HG02623 (cell line): ENCODE results near the gene NUPR1.
"Not testable (repeated sequence)": the region's sequence is repeated elsewhere in the genome, so short reads cannot be mapped to it uniquely, and the experiment has no call there.

ENCODE experiments used
- ATAC-seq: cut with Tn5 transposase; IDR thresholded peaks from one replicate; pipeline ENCODE4 v1.9.1; 2021; ENCODE audit warnings: moderate library complexity; ENCODE audit not compliant: unreplicated experiment

The NUPR1 gene, protein sequence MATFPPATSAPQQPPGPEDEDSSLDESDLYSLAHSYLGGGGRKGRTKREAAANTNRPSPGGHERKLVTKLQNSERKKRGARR

DNA sequence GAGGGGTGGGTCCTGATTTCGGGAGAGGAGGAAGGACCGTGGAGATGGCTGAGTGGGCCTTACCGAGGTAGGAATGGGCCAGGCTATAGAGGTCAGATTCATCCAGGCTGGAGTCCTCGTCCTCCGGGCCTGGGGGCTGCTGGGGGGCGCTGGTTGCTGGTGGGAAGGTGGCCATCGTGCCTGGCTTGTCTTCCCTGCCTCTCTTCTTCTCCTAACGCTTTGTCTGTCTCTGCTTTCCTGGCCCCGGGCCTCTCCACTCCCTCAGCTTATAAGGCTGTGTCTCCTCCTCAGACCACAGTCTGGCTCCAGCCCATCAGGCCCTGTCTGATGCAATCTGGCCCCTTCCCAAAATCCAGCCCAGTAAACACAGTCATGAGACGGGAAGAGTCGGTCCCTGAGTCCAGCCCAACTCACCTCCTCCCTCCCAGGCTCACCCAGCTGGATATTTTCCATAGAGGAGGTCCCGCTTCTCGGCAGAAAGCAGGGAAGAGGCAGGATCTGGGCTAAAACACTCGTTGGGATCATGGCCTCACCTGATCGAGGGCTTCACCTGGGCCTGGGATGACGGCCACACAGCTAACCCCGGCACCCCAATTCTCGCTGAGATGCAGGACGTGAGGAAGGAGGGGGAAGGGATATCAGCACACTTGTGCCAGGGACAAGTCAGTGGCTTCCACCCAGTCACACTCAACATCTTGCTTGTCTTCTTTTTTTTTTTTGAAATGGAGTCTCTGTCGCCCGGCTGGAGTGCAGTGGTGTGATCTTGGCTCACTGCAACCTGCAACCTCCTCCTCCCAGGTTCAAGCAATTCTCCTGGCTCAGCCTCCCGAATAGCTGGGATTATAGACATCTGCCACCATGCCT is at the start of gene NUPR1:
Gene NUPR1 (minus strand): TSS at position 242 of the 864 bp plus-strand sequence. CDS start 67 bp downstream, at position 175.
- no peak for ATAC-seq

DNA sequence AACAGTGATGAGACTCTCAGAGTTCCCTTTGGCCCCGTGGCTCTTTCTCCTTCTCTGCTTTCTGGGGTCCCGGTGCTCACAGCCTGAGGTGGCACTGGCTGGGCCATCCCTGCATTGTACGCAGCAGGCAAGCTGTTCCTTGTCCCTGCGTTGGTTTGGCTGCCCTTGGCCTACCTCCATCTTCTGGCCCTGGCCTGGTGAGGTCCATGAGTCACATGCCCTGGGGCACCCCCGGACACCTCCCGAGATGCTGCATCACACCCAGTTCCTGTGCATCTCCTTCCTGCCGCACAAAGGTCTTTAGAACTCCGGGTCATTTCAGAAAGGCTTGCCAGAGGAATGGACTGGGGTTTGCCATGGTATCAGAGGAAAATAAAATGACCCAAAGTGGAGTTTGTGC is 48.6 kb upstream of the NUPR1 start:
- ATAC-seq: no peak

DNA sequence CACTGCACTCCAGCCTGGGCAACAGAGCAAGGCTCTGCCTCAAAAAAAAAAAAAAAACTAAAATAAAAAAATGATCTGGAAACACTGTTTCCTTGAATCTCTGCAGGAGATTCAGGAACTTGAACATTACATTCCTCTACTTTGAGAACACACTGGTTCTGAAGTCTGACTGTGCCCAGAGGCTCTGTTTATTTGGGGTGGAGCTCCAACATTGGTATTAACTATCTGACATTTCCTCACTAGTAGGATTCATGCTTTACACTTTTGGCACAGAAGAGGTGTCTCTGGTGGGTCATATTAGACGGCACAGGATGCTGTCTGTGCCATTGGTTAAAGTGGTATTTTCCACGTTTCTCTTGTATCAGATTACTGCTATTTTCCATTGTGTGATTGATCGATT is 47.7 kb upstream of the NUPR1 start:
- no peak for ATAC-seq

DNA sequence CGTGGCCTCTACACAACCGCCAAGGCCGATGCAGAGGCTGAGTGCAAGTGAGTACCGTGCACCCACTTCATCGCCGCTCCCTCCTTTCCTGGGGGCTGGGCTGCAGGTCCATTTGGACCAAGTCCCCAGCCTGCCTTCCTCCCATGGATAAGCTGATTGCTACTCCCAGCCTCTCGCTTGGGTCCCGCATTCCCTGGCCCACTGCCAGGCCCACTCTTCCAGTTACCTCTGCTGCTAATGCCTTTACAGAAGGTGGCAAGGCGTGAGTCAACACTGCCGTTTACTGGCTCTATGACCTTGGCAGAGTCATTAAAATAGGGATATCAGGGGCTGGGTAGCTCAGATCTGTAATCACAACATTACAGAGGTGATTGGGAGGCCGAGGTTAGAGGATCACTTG is 46.9 kb upstream of the NUPR1 start:
- no peak for ATAC-seq

DNA sequence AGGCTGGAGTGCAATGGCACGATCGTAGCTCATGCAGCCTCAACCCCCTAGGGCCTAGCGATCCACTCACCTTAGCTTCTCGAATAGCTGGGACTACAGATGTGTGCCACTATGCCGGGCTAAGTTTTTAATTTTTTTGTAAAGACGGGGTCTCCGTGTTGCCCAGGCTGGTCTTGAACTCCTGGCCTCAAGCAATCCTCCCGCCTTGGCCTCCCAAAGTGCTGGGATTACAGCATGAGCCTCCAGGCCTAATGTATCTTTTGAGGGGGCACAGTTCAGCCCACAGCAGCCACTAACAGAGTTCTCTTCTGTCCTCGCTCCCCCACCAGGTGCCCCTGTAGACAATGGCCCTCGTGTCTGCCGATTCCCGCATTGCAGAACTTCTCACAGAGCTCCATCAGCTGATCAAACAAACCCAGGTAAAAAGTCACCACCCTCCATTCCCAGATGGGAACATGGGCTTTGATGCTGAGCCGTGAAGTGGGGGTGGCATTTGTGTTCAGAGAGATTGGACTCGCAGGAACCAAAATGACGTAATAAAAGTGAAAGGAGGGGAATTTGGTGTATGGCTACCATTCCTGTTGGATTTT is 42.0 kb upstream of the NUPR1 start:
- no peak for ATAC-seq

DNA sequence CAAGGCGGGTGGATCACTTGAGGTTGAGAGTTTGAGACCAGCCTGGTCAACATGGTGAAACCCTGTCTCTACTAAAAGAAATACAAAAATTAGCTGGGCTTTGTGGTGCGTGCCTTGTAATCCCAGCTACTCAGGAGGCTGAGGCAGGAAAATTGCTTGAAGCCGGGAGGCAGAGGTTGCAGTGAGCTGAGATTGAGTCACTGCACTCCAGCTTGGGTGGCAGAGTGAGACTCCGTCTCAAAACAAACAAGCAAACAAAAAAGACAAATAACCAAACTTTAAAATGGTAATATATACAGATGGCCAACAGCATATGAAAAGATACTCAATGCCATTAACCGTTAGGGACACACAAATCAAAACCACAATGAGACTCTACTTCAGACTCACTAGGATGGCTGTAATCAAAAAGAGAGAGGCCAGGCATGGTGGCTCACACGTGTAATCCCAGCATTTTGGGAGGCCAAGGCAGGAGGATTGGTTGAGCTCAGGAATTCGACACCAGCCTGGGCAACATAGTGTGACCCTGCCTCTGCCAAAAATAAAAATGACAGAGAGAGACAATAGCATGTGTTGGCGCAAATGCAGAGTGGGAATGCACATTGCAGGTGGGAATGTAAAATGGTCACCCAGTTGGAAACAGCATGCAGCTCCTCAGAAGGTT is 36.8 kb upstream of the NUPR1 start:
- ATAC-seq: no peak

DNA sequence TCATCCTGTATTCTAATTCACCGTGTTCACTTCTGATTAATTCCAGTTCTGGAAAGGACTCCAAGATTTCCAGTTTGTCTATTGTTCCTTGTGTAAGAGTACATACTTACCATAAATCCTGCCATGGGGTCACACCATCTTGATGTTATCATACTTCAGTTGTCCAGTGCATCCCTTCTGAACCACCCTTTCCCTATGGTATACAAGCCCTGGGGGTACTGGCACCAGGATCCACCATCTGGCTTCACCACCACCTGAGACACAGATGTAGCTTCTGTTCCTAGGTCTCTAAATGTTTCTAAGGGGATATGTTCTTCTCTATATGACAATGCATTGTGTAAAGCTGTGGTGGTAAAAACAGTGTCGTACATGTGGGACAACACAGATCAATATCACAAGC is 36.2 kb upstream of the NUPR1 start:
- no peak for ATAC-seq

DNA sequence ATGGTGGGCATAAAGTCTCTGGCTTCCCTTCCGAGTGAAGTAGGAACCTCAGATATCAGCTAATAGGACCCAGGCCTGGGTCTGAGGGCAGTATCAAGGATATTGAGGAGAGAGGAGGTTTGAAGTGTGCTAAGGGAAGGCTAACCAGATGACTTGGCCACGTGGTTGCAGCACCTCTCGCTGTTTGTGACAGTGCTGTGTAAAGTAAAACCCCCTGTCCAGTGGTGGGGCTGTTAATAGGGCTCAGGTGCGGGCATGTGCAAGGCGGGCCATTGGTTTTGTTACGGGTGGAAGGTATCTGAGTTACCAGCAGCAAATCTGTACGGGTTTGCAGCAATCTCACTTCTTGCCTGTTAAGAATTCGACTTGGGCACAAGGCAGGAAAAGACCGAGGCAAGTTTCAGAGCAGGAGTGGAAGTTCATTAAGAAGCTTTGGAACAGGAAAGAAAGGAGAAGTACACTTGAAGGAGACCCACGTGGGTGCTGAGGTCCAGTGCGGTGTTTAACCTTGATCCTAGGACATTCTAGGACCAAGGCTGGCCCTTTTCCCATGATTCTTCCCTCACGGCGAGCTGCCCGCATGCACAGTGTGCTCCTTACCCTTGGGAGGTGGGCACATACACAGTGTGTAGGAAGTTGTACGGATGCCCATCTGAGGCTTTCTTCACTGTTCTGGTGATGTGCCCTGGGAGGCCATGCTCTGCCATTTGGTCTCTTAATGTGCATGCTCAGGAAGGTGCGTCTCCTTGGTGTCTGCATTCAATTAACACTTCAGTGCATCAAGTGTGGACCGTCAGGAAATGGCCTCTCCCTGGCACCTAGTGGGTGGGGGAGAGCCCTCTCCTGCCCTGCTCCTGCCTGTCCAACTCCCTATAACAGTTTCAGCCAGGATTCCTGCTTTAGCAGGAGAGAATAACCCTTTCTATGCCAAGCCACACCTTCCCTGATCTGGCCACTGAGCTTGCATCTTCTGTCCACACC is 35.3 kb upstream of the NUPR1 start:
- ATAC-seq: no peak

DNA sequence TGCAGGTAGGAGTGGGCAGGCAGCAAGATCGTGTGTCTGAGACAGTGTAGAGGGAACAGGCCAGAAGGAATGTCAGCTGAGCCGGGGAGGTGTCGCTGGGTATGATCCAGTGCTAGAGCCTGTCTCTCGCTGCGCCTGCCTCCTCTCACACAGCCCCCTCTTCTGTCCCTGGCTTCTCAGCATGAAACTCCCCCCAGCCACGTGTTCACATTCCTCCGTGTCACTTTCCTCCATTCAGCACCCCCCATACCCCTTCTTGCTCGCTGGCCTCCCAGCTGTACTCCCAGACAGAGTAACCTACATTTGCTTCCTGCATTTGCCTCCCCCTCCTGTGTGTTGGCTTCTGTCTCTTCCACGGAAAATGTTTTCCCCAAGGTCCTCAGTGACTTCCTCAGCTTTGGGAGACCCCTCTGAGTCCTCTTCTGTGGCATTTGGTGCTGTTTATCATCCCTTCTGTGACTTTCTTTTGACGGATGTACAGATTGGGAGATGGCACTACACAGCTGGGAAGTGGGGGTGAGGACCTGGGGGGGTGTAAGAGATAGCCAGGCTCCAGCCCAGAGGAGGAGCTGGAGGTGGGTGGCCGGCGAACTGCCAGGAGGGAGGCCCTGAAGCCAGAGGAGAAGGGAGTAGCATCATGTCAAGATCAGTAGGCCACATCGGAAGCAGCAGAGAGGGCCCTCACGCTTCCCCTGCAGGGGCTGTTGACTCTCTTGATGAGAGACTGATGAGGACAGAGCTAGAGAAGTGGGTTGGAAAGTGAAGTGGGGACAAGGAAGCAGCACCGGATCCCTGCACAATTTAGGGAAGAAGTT is 34.1 kb upstream of the NUPR1 start:
- ATAC-seq: no peak

DNA sequence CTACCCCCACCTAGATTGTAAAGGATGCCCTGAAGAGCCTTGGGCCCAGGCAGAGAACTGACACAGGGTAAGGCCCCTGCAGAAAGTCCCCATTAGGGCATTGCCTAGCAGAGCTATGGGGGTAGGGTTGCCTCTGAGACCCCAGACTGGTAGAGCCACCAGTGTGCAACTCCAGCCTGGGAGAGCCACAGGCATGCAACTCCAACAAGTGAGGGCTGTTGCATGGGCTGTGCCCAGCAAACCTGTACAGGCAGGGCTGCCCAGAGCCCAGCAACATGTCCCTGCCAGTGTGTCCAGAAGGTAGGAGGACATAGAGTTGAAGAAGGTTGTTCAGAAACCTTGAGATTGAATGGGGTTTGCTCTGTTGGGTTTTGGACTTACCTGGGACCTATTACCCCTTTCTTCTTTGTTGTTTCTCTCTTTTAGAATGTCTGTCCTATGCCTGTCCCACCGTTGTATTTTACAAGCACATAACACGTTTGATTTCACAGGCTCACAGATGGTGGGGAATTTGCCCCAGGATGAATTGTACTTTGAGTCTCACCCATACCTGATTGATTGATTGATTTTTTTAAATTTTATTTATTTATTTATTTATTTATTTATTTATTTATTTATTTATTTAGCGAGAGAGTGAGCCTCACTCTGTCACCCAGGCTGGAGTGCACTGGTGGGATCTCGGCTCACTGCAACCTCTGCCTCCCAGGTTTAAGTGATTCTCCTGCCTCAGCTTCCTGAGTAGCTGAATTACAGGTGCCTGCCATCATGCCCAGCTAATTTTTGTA is 31.4 kb upstream of the NUPR1 start:
- ATAC-seq: no peak

DNA sequence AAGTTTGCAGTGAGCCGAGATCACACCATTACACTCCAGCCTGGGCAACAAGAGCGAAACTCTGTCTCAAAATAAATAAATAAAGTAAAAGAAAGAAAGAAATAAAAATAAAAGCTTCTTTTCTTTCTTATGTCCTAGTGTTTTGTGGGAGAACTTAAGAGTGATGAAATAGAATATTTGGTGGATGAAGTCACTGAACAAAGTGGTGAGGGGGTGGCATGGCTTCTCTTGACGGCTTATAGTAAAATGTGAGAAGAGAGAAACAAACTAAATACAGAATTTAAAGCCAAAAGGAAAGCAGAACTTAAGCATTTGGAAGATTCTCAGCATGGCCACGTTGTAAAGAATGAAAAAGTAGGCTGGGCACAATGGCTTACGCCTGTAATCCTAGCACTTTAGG is 30.2 kb upstream of the NUPR1 start:
- ATAC-seq: no peak

DNA sequence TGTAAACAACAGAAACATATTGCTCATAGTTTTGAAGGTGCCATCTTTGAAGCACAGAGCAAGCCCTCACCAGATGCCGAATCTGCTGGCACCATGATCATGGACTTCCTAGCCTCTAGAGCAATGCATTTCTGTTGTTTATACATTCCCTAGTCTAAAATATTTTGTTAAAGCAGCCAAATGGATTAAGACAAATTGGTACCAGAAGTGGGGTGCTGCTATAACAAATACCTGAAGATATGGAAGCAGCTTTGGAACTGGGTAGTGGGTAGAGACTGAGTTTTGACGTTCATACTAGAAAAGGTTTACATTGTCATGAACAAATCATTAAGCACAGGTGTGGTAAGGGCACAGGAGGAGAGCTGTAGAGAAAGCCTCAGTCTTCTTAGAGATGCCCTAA is 28.5 kb upstream of the NUPR1 start:
- no peak for ATAC-seq

DNA sequence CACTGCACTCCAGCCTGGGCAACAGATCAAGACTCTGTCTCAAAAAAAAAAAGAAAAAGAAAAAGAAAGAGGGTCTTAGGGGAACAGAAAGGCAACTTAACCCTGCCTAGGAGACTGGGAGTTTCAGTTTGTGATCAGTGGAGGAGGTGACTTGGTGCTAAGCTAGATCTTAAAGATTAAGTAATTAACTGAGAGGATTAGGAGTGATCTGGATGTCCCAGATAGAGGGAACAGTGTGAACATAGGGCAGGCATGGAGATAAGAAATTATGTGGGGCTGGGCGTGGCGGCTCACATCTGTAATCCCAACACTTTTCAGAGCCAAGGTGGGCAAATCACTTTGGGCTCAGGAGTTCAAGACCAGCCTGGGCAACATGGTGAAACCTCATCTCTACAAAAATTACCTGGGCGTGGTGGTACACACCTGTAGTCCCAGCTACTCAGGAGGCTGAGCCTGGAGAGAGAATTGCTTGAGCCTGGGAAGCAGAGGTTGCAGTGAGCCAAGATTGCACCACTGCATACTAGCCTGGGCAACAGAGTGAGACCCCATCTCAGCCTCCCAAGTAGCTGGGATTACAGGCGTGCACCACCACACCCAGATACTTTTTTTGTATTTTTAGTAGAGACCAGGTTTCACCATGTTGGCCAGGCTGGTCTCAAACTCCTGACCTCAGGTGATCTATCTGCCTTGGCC is 27.6 kb upstream of the NUPR1 start:
- ATAC-seq: not testable (repeated sequence)

DNA sequence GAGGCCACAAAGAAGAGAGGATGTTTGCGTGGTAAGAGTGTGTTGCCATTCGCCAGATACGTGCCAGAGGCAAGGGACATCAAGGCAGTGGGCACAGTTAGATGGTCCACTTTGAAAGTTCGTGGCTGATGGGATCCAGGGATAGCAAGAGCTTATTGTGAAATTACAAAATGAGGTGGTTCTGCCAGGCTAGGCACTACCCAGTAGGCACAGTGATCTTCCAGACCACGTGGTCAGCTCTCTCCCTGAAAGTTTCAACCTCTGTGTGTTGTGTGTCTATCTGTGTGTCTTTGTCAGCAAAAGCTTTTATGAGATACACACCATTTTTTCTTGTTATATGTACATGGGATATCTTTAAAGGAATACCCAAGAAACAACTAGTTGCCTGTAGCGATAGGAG is 24.4 kb upstream of the NUPR1 start:
- no peak for ATAC-seq

DNA sequence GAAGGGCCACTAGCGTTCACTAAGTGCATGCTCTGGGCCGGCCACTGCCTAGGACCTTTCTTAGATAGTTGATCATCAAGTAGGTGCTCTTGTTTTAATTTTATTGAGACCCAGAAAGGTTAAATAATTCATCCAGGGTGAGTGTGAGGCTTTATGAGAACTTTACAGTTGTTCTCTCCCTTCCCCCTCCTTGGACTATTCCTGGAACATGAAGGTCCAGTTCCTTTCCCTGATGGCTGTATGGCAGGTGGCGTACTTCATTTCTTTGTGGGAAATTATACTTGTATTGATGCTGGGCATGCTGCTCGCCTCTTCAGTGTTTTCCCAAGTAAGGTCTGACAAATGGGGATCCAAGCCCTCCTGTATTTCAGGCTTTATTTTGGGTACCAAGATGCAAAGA is 23.4 kb upstream of the NUPR1 start:
- ATAC-seq: no peak

DNA sequence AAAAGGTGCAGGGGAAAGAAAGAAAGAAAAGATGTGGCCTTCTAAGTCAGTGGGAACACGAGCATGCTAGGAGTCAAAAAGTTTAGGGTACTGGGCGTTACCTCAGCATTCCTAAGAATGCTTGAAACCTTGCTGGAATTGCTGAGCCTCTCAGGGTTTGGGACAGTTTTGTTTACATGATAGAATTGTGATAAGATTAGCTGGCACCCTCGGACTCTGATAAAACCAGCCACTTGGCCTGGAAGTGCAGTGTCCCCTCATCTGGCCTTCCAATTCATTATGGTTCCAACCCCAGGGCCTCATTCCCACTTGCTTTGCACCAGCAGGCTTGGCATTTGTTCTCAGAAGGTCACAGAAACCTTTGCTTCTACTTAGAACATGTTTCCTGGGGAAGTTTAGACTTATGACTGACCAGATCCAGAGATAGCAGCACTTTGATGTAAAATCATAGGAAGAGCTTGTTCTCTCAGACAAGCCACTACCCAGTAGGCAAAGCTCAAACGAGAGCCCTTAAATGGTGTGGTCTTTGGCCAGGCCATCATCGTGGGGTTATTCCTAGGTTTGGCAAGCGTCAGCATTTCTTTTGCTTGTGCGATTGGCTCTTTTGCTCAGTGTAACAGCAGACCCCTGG is 22.9 kb upstream of the NUPR1 start:
- no peak for ATAC-seq

DNA sequence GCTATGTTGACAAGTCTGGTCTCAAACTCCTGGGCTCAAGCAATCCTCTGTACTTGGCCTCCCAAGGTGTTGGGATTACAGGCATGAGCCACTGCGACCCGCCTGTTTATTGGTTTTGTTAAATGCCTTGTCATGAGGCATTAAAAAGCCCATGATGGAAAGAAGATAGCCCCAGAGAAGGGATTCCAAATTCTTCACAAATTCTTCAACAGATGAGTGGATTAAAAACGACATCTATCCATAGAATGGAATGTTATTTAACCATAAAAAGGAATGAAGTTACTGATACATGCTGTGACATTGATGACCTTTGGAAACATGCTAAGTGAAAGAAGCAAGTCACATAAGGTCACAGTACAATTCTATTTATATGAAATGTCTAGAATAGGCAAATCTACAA is 19.7 kb upstream of the NUPR1 start:
- ATAC-seq: no peak

DNA sequence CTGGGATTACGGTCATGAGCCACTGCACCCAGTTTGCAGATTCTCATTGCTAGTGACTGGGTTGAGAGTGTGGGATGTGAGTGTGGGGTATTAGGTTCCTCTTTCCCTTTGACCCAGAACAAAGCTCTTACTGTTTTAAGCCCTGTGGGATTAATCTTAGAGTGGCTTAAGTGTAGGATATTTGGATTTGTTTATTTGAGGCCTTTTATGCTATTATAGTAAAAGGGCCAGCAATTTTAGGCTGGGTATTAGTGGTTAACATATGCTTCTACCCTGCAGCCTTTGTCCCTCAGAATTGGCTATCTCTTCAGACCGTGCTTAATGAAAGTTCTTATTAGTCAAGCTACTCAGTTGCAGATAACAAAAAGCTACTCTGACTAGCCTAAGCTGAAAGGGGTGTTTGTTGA is 18.1 kb upstream of the NUPR1 start:
- no peak for ATAC-seq
